Stimulated activated memory B cell treated with anti-CD40 and anti-IgM and Interleukin-4, amounts not matched to agents 10 μg/mL and 1 μg/mL and 100 μg/mL, for 72 hours (primary cell): ENCODE data around the gene RAD23A.
A peak's percentile ranks its signal among the peaks of the same experiment; 100 is the strongest.

Experiments used
- ATAC-seq: fragments of 150-1000 bp; cut with Tn5 transposase; 2 replicates; pipeline ENCODE4 v1.10.0; 2021
- H3K27ac Mint-ChIP-seq: one replicate; pipeline ENCODE4 v1.8.0; 2022; ENCODE audit warnings: mild to moderate bottlenecking, mixed read lengths
- H3K27me3 Mint-ChIP-seq: one replicate; pipeline ENCODE4 v1.8.0; 2022; ENCODE audit warnings: mixed read lengths
- H3K36me3 Mint-ChIP-seq: one replicate; pipeline ENCODE4 v1.8.0; 2022; ENCODE audit warnings: mixed read lengths
- H3K4me1 Mint-ChIP-seq: one replicate; pipeline ENCODE4 v1.8.0; 2022; ENCODE audit warnings: mixed read lengths
- H3K4me3 Mint-ChIP-seq: one replicate; pipeline ENCODE4 v1.8.0; 2022; ENCODE audit warnings: mild to moderate bottlenecking, moderate library complexity, mixed read lengths
- H3K9me3 Mint-ChIP-seq: one replicate; pipeline ENCODE4 v1.8.0; 2022; ENCODE audit warnings: mixed read lengths

Gene RAD23A

GRCh38 chr19:12933287-12934072 lies 12.2 kb upstream of the RAD23A start, which contains the start of gene FARSA:
TSS of gene FARSA (minus strand) at chr19:12933711. CDS start at chr19:12933696, 15 bp downstream.
- ATAC-seq, result peak; percentile 80

GRCh38 chr19:12935071-12935470 lies 10.6 kb upstream of the RAD23A start:
- no peak for ATAC-seq
- Mint-ChIP-seq H3K27me3 (no peaks in the 10 kb centered on the region), H3K4me1 (peaks cover 53% of the 10 kb centered on the region), H3K27ac (no peak overlapping the region), H3K9me3 (no peaks in the 10 kb centered on the region), H3K36me3 (peaks cover 22% of the 10 kb centered on the region), H3K4me3 (no peak overlapping the region)

More at GRCh38 chr19:12933287-12934072, 12.2 kb upstream of the RAD23A start, which contains the start of gene FARSA:
- H3K4me1 Mint-ChIP-seq, result peaks cover 42% of the 10 kb centered on the region
- H3K36me3 Mint-ChIP-seq, result peaks cover 22% of the 10 kb centered on the region
- no peaks in the 10 kb centered on the region for H3K27me3 Mint-ChIP-seq
- H3K4me3 Mint-ChIP-seq, result peak within 1 kb of the TSS; percentile 87
- peak within 1 kb of the TSS; percentile 93 for H3K27ac Mint-ChIP-seq
- H3K9me3 Mint-ChIP-seq, result no peaks in the 10 kb centered on the region

GRCh38 chr19:12936582-12936981 lies 9.1 kb upstream of the RAD23A start:
- H3K27ac Mint-ChIP-seq, result peak overlapping the region; percentile 98
- H3K4me1 Mint-ChIP-seq, result peaks cover 69% of the 10 kb centered on the region
- H3K4me3 Mint-ChIP-seq, result no peak overlapping the region
- peaks cover 32% of the 10 kb centered on the region for H3K36me3 Mint-ChIP-seq
- no peaks in the 10 kb centered on the region for H3K27me3 Mint-ChIP-seq
- no peaks in the 10 kb centered on the region for H3K9me3 Mint-ChIP-seq
- no peak for ATAC-seq

GRCh38 chr19:12937093-12937926 lies 8.4 kb upstream of the RAD23A start:
- no peak for ATAC-seq
- peak overlapping the region; percentile 98 for H3K27ac Mint-ChIP-seq
- H3K36me3 Mint-ChIP-seq, result peaks cover 39% of the 10 kb centered on the region
- H3K4me1 Mint-ChIP-seq, result peaks cover 72% of the 10 kb centered on the region
- H3K4me3 Mint-ChIP-seq, result peak overlapping the region; percentile 99
- no peaks in the 10 kb centered on the region for H3K27me3 Mint-ChIP-seq
- H3K9me3 Mint-ChIP-seq, result no peaks in the 10 kb centered on the region

GRCh38 chr19:12937927-12938778 lies 7.5 kb upstream of the RAD23A start, which contains the start of gene CALR:
TSS of gene CALR (plus strand) at chr19:12938609. CDS start at chr19:12938680, 71 bp downstream.
- H3K4me3 Mint-ChIP-seq, result peak within 1 kb of the TSS; percentile 99
- H3K36me3 Mint-ChIP-seq, result peaks cover 47% of the 10 kb centered on the region
- H3K27ac Mint-ChIP-seq, result peak within 1 kb of the TSS; percentile 98
- H3K27me3 Mint-ChIP-seq, result no peaks in the 10 kb centered on the region
- H3K4me1 Mint-ChIP-seq, result peaks cover 69% of the 10 kb centered on the region
- no peaks in the 10 kb centered on the region for H3K9me3 Mint-ChIP-seq
- peak; percentile 97 for ATAC-seq

- Mint-ChIP-seq H3K27me3 (no peaks in the 10 kb centered on the region), H3K9me3 (no peaks in the 10 kb centered on the region), H3K4me1 (peaks cover 70% of the 10 kb centered on the region), H3K27ac (peak overlapping the region; percentile 98), H3K36me3 (peaks cover 56% of the 10 kb centered on the region), H3K4me3 (peak overlapping the region; percentile 99)
- peak; percentile 1 for ATAC-seq
These were observed 6.7 kb upstream of the RAD23A start for GRCh38 chr19:12938779-12939601.

GRCh38 chr19:12939975-12940423 lies 5.7 kb upstream of the RAD23A start:
- H3K4me1 Mint-ChIP-seq, result peaks cover 78% of the 10 kb centered on the region
- no peak for ATAC-seq

GRCh38 chr19:12940897-12941296 lies 4.8 kb upstream of the RAD23A start:
- Mint-ChIP-seq H3K36me3 (peaks cover 75% of the 10 kb centered on the region), H3K27ac (peak overlapping the region; percentile 98), H3K4me3 (peak overlapping the region; percentile 99), H3K9me3 (no peaks in the 10 kb centered on the region), H3K4me1 (peaks cover 86% of the 10 kb centered on the region), H3K27me3 (no peaks in the 10 kb centered on the region)
- no peak for ATAC-seq

More at GRCh38 chr19:12939975-12940423, 5.7 kb upstream of the RAD23A start:
- H3K4me3 Mint-ChIP-seq, result peak overlapping the region; percentile 99
- no peaks in the 10 kb centered on the region for H3K27me3 Mint-ChIP-seq
- H3K9me3 Mint-ChIP-seq, result no peaks in the 10 kb centered on the region
- H3K27ac Mint-ChIP-seq, result peak overlapping the region; percentile 98
- H3K36me3 Mint-ChIP-seq, result peaks cover 66% of the 10 kb centered on the region

GRCh38 chr19:12943437-12944044 lies 2.1 kb upstream of the RAD23A start:
- Mint-ChIP-seq H3K4me3 (peak overlapping the region; percentile 42), H3K4me1 (peaks cover 72% of the 10 kb centered on the region), H3K27me3 (no peaks in the 10 kb centered on the region), H3K27ac (peak overlapping the region; percentile 99), H3K36me3 (peaks cover 82% of the 10 kb centered on the region), H3K9me3 (no peaks in the 10 kb centered on the region)
- no peak for ATAC-seq

- Mint-ChIP-seq H3K9me3 (no peaks in the 10 kb centered on the region), H3K4me3 (peak overlapping the region; percentile 55), H3K27me3 (no peaks in the 10 kb centered on the region), H3K27ac (peak overlapping the region; percentile 99), H3K4me1 (peaks cover 69% of the 10 kb centered on the region), H3K36me3 (peaks cover 76% of the 10 kb centered on the region)
- ATAC-seq, result no peak
These were observed 1.5 kb upstream of the RAD23A start for GRCh38 chr19:12944104-12944674.

- peak; percentile 81 for ATAC-seq
- peaks cover 75% of the 10 kb centered on the region for H3K36me3 Mint-ChIP-seq
- H3K9me3 Mint-ChIP-seq, result no peaks in the 10 kb centered on the region
- peak overlapping the region; percentile 98 for H3K4me3 Mint-ChIP-seq
- H3K4me1 Mint-ChIP-seq, result peaks cover 59% of the 10 kb centered on the region
- H3K27me3 Mint-ChIP-seq, result no peaks in the 10 kb centered on the region
- H3K27ac Mint-ChIP-seq, result peak overlapping the region; percentile 99
These were observed 545 bp downstream of the RAD23A start for GRCh38 chr19:12946092-12946721.

GRCh38 chr19:12946731-12947496 lies 1.3 kb downstream of the RAD23A start:
- Mint-ChIP-seq H3K4me1 (peaks cover 52% of the 10 kb centered on the region), H3K27ac (peak overlapping the region; percentile 99), H3K27me3 (no peaks in the 10 kb centered on the region), H3K36me3 (peaks cover 76% of the 10 kb centered on the region), H3K9me3 (no peaks in the 10 kb centered on the region), H3K4me3 (peak overlapping the region; percentile 98)
- no peak for ATAC-seq
